SH-SY5Y (cell line): ENCODE measurements around the gene AOAH.

Experiments
- GATA2 ChIP-seq: IDR thresholded peaks from 2 replicates; pipeline ENCODE4 v1.6.1; 2011; ENCODE audit warnings: mild to moderate bottlenecking, low read depth, low read length
- GATA3 ChIP-seq: IDR thresholded peaks from 2 replicates; pipeline ENCODE4 v1.6.1; 2011; ENCODE audit warnings: low read depth, mild to moderate bottlenecking, low read length, moderate library complexity

- TF ChIP-seq GATA3 (no peak), GATA2 (no peak)
These were observed 203.2 kb downstream of the AOAH start for GRCh38 chr7:36521133-36521532.
